Naive thymus-derived CD4-positive, alpha-beta T cell (primary cell): ENCODE data around the gene HSPA2. TPM values are rescaled to one million over a fixed set of nuclear protein-coding genes. Genes with fewer than 3 reads are reported as not detected.
A peak's percentile ranks its signal among the peaks of the same experiment; 100 is the strongest.
"Not testable (repeated sequence)": the region's sequence is repeated elsewhere in the genome, so short reads cannot be mapped to it uniquely, and the experiment has no call there.

Source experiments
- ATAC-seq: fragments of 150-1000 bp; cut with Tn5 transposase; 2 replicates; pipeline ENCODE4 v1.10.0; 2021; ENCODE audit warnings: mild to moderate bottlenecking, moderate library complexity
- CTCF ChIA-PET: fragments of 350-600 bp; sonication (Branson Sonifier 250); formaldehyde crosslinking; loops from one replicate; lab custom pipeline; 2021; ENCODE audit warnings: antibody characterized with exemption; lab: Charles Lee
- POLR2A ChIA-PET: fragments of 350-600 bp; sonication (Branson Sonifier 250); formaldehyde crosslinking; loops from one replicate; lab custom pipeline; 2021; ENCODE audit warnings: antibody characterized with exemption, inconsistent platforms; lab: Charles Lee
- DNase-seq, 9 donors: peaks; one replicate each; pipeline versions ENCODE4 v3.0.0 to v3.0.0-alpha.2; 2020 to 2022; ENCODE audit warnings: mixed read lengths in 1 of 9
- H3K27ac ChIP-seq: one replicate; pipeline ENCODE4 v1.7.0; 2013; ENCODE audit warnings: mild to moderate bottlenecking, low read depth, low read length, moderate library complexity
- H3K27me3 ChIP-seq, 2 donors: one replicate each; pipeline ENCODE4 v1.7.0; 2013; ENCODE audit warnings: low read length in 2 of 2, mild to moderate bottlenecking in 2 of 2, moderate library complexity in 2 of 2; ENCODE audit not compliant: control insufficient read depth in 2 of 2, insufficient read depth in 2 of 2
- H3K36me3 ChIP-seq, 3 experiments: 1 replicate in 2 of 3; 2 replicates in 1 of 3; pipeline ENCODE4 v1.7.0; 2013; ENCODE audit warnings: low read length in 3 of 3, mild to moderate bottlenecking in 3 of 3, moderate library complexity in 1 of 3; ENCODE audit not compliant: insufficient read depth in 3 of 3, control insufficient read depth in 2 of 3
- H3K4me1 ChIP-seq, 2 donors: one replicate each; pipeline ENCODE4 v1.7.0; 2013; ENCODE audit warnings: low read length in 2 of 2, mild to moderate bottlenecking in 2 of 2, moderate library complexity in 1 of 2; ENCODE audit not compliant: control insufficient read depth in 2 of 2, insufficient read depth in 2 of 2
- H3K4me3 ChIP-seq: 2 replicates; pipeline ENCODE4 v1.7.0; 2013; ENCODE audit warnings: mild to moderate bottlenecking, low read length
- H3K9me3 ChIP-seq, 3 experiments: 1 replicate in 2 of 3; 2 replicates in 1 of 3; pipeline ENCODE4 v1.7.0; 2013; ENCODE audit warnings: low read length in 3 of 3; ENCODE audit not compliant: control insufficient read depth in 2 of 3
- H3K27ac Mint-ChIP-seq, 9 donors: one replicate each; pipeline ENCODE4 v1.8.0; 2020 to 2022; ENCODE audit warnings: mixed read lengths in 9 of 9, mild to moderate bottlenecking in 8 of 9, moderate library complexity in 5 of 9, inconsistent platforms in 2 of 9
- H3K27me3 Mint-ChIP-seq, 5 donors: one replicate each; pipeline ENCODE4 v1.8.0; 2021 to 2022; ENCODE audit warnings: mixed read lengths in 5 of 5, mild to moderate bottlenecking in 1 of 5
- H3K36me3 Mint-ChIP-seq, 5 donors: one replicate each; pipeline ENCODE4 v1.8.0; 2020 to 2022; ENCODE audit warnings: mixed read lengths in 5 of 5, mild to moderate bottlenecking in 3 of 5, inconsistent platforms in 1 of 5
- H3K4me1 Mint-ChIP-seq, 7 donors: one replicate each; pipeline ENCODE4 v1.8.0; 2020 to 2022; ENCODE audit warnings: mixed read lengths in 7 of 7, mild to moderate bottlenecking in 3 of 7, inconsistent platforms in 1 of 7
- H3K4me3 Mint-ChIP-seq, 10 donors: one replicate each; pipeline ENCODE4 v1.8.0; 2020 to 2022; ENCODE audit warnings: mild to moderate bottlenecking in 10 of 10, mixed read lengths in 10 of 10, moderate library complexity in 6 of 10, inconsistent platforms in 2 of 10
- H3K9me3 Mint-ChIP-seq, 11 donors: one replicate each; pipeline ENCODE4 v1.8.0; 2020 to 2022; ENCODE audit warnings: mixed read lengths in 11 of 11, mild to moderate bottlenecking in 4 of 11, inconsistent platforms in 1 of 11, moderate library complexity in 1 of 11
- intact Hi-C, 2 donors: fragments of 100-400 bp; cut with micrococcal nuclease; formaldehyde crosslinking; loops; one replicate each; pipeline ENCODE4 v1.15.1; 2023
- polyA plus RNA-seq, 2 donors: library from polyadenylated mRNA; unstranded; fragments of 300-500 nt; fragmentation: Illumina TruSeq; gene quantifications; one replicate each; pipeline ENCODE4 v1.2.3, GENCODE V29; 2021
- total RNA-seq, 6 experiments: library from RNA in 5 of 6; stranded (reverse) in 5 of 6; gene quantifications; 1 replicate in 5 of 6; 2 replicates in 1 of 6; pipeline ENCODE4 v1.2.3 and lab custom pipeline; 2021 to 2026

Gene HSPA2
- total and polyA plus RNA-seq, 7 experiments from 2014 or later = 0.21 to 2.5 (median 0.76) TPM

- H3K27me3 ChIP-seq = no peaks in the 10 kb centered on the region
- ATAC-seq = no peak
- H3K27me3 Mint-ChIP-seq = no peaks in the 10 kb centered on the region
- H3K36me3 Mint-ChIP-seq = peaks cover 0 to 24% (median 0%) of the 10 kb centered on the region in 5 donors
- peak overlapping the region; percentile 1 for H3K27ac ChIP-seq
- H3K27ac Mint-ChIP-seq = peak overlapping the region; percentile 28 to 99 (median 83)
- peak overlapping the region in 9 of 10 donors; percentile 25 to 100 (median 61) for H3K4me3 Mint-ChIP-seq
- H3K36me3 ChIP-seq = no peaks in the 10 kb centered on the region
- H3K9me3 ChIP-seq = no peaks in the 10 kb centered on the region
- intact Hi-C loops = no loop called here
- ChIA-PET CTCF (interaction anchor here (0.6 to 5.5 kb wide), 8 partner anchors 11 to 585 kb away, joined by 3 to 40 read pairs (median 6); no protein-coding TSS in a partner anchor), POLR2A (interaction anchor here (0.6 to 2.6 kb wide), 7 partner anchors 12 to 565 kb away, joined by 3 to 14 read pairs (median 3); no protein-coding TSS in a partner anchor)
- no peak overlapping the region for H3K4me3 ChIP-seq
- H3K9me3 Mint-ChIP-seq = peaks cover 0 to 6% (median 0%) of the 10 kb centered on the region in 11 donors
- DNase-seq = no peak
- peaks cover 47 to 56% of the 10 kb centered on the region in 2 donors for H3K4me1 ChIP-seq
- peaks cover 67 to 89% (median 83%) of the 10 kb centered on the region in 7 donors for H3K4me1 Mint-ChIP-seq
Measured at GRCh38 chr14:64509036-64509435, 31.5 kb upstream of the HSPA2 start.

GRCh38 chr14:64510825-64511671, 29.5 kb upstream of the HSPA2 start:
- H3K9me3 Mint-ChIP-seq = no peaks in the 10 kb centered on the region
- CTCF ChIA-PET = interaction anchor here (0.6 to 5.5 kb wide), 21 partner anchors 8 to 208 kb away, joined by 3 to 40 read pairs (median 5); partner anchors contain the start of gene AKAP5
- H3K4me1 Mint-ChIP-seq = peaks cover 60 to 96% (median 90%) of the 10 kb centered on the region in 7 donors
- ATAC-seq (peak; percentile 87), DNase-seq (peak in 8 of 9 donors; percentile 50 to 73 (median 68))
- Histone ChIP-seq H3K27ac (peak overlapping the region; percentile 57), H3K4me1 (peaks cover 60 to 61% of the 10 kb centered on the region in 2 donors), H3K36me3 (no peaks in the 10 kb centered on the region), H3K27me3 (no peaks in the 10 kb centered on the region), H3K9me3 (no peaks in the 10 kb centered on the region), H3K4me3 (no peak overlapping the region)
- H3K36me3 Mint-ChIP-seq = peaks cover 0 to 15% (median 0%) of the 10 kb centered on the region in 5 donors
- H3K27ac Mint-ChIP-seq = peak overlapping the region; percentile 64 to 99 (median 91)
- intact Hi-C loops = loop anchor here (1.0 to 2.0 kb wide), 8 partner anchors 8 to 167 kb away; partner anchors contain the start of genes AKAP5 (in 2 of the 2) and ZBTB25 (in 2 of the 2)
- H3K27me3 Mint-ChIP-seq = no peaks in the 10 kb centered on the region
- POLR2A ChIA-PET = interaction anchor here (0.5 to 4.3 kb wide), 12 partner anchors 9 to 167 kb away, joined by 3 to 37 read pairs (median 4); partner anchors contain the start of genes AKAP5 and HSPA2
- peak overlapping the region; percentile 18 to 92 (median 65) for H3K4me3 Mint-ChIP-seq

- ChIA-PET POLR2A (interaction anchor here (1.0 to 4.3 kb wide), 2 partner anchors 8 to 12 kb away, joined by 3 to 37 read pairs; partner anchors contain the start of gene ZBTB1), CTCF (interaction anchor here (1.4 to 5.5 kb wide), 3 partner anchors 20 to 34 kb away, joined by 4 to 33 read pairs (median 4); no protein-coding TSS in a partner anchor)
- Histone ChIP-seq H3K9me3 (no peaks in the 10 kb centered on the region), H3K27ac (no peak overlapping the region), H3K4me1 (peaks cover 45 to 57% of the 10 kb centered on the region in 2 donors), H3K27me3 (no peaks in the 10 kb centered on the region), H3K36me3 (no peaks in the 10 kb centered on the region), H3K4me3 (no peak overlapping the region)
- no peaks in the 10 kb centered on the region for H3K27me3 Mint-ChIP-seq
- H3K36me3 Mint-ChIP-seq = peaks cover 0 to 5% (median 0%) of the 10 kb centered on the region in 5 donors
- DNase-seq = no peak
- H3K4me3 Mint-ChIP-seq = no peak overlapping the region
- peaks cover 51 to 94% (median 90%) of the 10 kb centered on the region in 7 donors for H3K4me1 Mint-ChIP-seq
- no peak for ATAC-seq
- no peaks in the 10 kb centered on the region for H3K9me3 Mint-ChIP-seq
- H3K27ac Mint-ChIP-seq = peak overlapping the region in 1 of 9 donors; percentile 27
- intact Hi-C loops = no loop called here
Measured at GRCh38 chr14:64513271-64513670, 27.3 kb upstream of the HSPA2 start.

- H3K27me3 ChIP-seq = no peaks in the 10 kb centered on the region
- DNase-seq (no peak), ATAC-seq (no peak)
- H3K4me3 ChIP-seq = no peak overlapping the region
- no peak overlapping the region for H3K27ac ChIP-seq
- POLR2A ChIA-PET = interaction anchor here (1.6 to 1.9 kb wide), 4 partner anchors 10 to 27 kb away, joined by 3 to 8 read pairs (median 5); partner anchors contain the start of genes HSPA2 and ZBTB1
- Mint-ChIP-seq H3K4me3 (no peak overlapping the region), H3K27me3 (no peaks in the 10 kb centered on the region), H3K36me3 (no peaks in the 10 kb centered on the region), H3K4me1 (peaks cover 40 to 84% (median 75%) of the 10 kb centered on the region in 7 donors), H3K27ac (no peak overlapping the region), H3K9me3 (no peaks in the 10 kb centered on the region)
- H3K36me3 ChIP-seq = no peaks in the 10 kb centered on the region
- no peaks in the 10 kb centered on the region for H3K9me3 ChIP-seq
- intact Hi-C loops = no loop called here
- H3K4me1 ChIP-seq = peaks cover 35 to 45% of the 10 kb centered on the region in 2 donors
- CTCF ChIA-PET = interaction anchor here (0.6 to 2.7 kb wide), 6 partner anchors 25 to 149 kb away, joined by 3 to 11 read pairs (median 4); no protein-coding TSS in a partner anchor
Measured at GRCh38 chr14:64515053-64515452, 25.5 kb upstream of the HSPA2 start.

GRCh38 chr14:64516969-64517368, 23.6 kb upstream of the HSPA2 start:
- peaks cover 0 to 3% (median 0%) of the 10 kb centered on the region in 5 donors for H3K36me3 Mint-ChIP-seq
- H3K27ac ChIP-seq = no peak overlapping the region
- no peak for DNase-seq
- peak overlapping the region in 4 of 10 donors; percentile 21 to 41 (median 30) for H3K4me3 Mint-ChIP-seq
- H3K4me1 Mint-ChIP-seq = peaks cover 32 to 76% (median 70%) of the 10 kb centered on the region in 7 donors
- peak overlapping the region in 2 of 9 donors; percentile 40 to 56 for H3K27ac Mint-ChIP-seq
- peaks cover 0 to 8% (median 7%) of the 10 kb centered on the region in 3 experiments for H3K36me3 ChIP-seq
- no peaks in the 10 kb centered on the region for H3K27me3 Mint-ChIP-seq
- no peaks in the 10 kb centered on the region for H3K9me3 Mint-ChIP-seq
- no peaks in the 10 kb centered on the region for H3K9me3 ChIP-seq
- no peak for ATAC-seq
- no peak overlapping the region for H3K4me3 ChIP-seq
- H3K4me1 ChIP-seq = peaks cover 26% of the 10 kb centered on the region in 2 donors
- POLR2A ChIA-PET = no interaction called here
- CTCF ChIA-PET = interaction anchor here (1.0 kb wide), 1 partner anchor 72 kb away, joined by 3 read pairs; no protein-coding TSS in a partner anchor
- intact Hi-C loops = no loop called here
- no peaks in the 10 kb centered on the region for H3K27me3 ChIP-seq

GRCh38 chr14:64517667-64518066, 22.9 kb upstream of the HSPA2 start:
- H3K27me3 Mint-ChIP-seq, H3K27ac ChIP-seq, CTCF ChIA-PET, intact Hi-C loops, H3K36me3 Mint-ChIP-seq, ATAC-seq, H3K9me3 Mint-ChIP-seq, H3K4me3 ChIP-seq, H3K9me3 ChIP-seq, H3K27me3 ChIP-seq, DNase-seq: not testable (repeated sequence)
- peaks cover 0 to 14% (median 13%) of the 10 kb centered on the region in 3 experiments for H3K36me3 ChIP-seq
- H3K4me1 ChIP-seq = peaks cover 23% of the 10 kb centered on the region in 2 donors
- peaks cover 28 to 69% (median 63%) of the 10 kb centered on the region in 7 donors for H3K4me1 Mint-ChIP-seq
- H3K4me3 Mint-ChIP-seq = peak overlapping the region in 2 of 10 donors; percentile 23 to 29
- H3K27ac Mint-ChIP-seq = peak overlapping the region in 1 of 9 donors; percentile 40
- POLR2A ChIA-PET = interaction anchor here (0.6 kb wide), 1 partner anchor 418 kb away, joined by 3 read pairs; no protein-coding TSS in a partner anchor
